Activated T-cell treated with anti-CD3 and anti-CD28 coated beads, Interleukin-2, amount 50 U/mL, for 24 hours (primary cell): ENCODE data around the gene SLC66A1.

Experiments
- DNase-seq: peaks from one replicate; pipeline ENCODE4 v3.0.0-alpha.2; 2020
- H3K27ac Mint-ChIP-seq: 2 replicates; pipeline ENCODE4 v1.8.0; 2020; ENCODE audit warnings: mild to moderate bottlenecking, mixed read lengths
- H3K27me3 Mint-ChIP-seq: 2 replicates; pipeline ENCODE4 v1.8.0; 2020; ENCODE audit warnings: mixed read lengths
- H3K36me3 Mint-ChIP-seq: 2 replicates; pipeline ENCODE4 v1.8.0; 2020; ENCODE audit warnings: low read depth, mixed read lengths
- H3K4me1 Mint-ChIP-seq: 2 replicates; pipeline ENCODE4 v1.8.0; 2020; ENCODE audit warnings: low read depth, mixed read lengths
- H3K4me3 Mint-ChIP-seq: 2 replicates; pipeline ENCODE4 v1.8.0; 2020; ENCODE audit warnings: mild to moderate bottlenecking, moderate library complexity, mixed read lengths
- H3K9me3 Mint-ChIP-seq: 2 replicates; pipeline ENCODE4 v1.8.0; 2020; ENCODE audit warnings: mixed read lengths

Gene SLC66A1

DNA sequence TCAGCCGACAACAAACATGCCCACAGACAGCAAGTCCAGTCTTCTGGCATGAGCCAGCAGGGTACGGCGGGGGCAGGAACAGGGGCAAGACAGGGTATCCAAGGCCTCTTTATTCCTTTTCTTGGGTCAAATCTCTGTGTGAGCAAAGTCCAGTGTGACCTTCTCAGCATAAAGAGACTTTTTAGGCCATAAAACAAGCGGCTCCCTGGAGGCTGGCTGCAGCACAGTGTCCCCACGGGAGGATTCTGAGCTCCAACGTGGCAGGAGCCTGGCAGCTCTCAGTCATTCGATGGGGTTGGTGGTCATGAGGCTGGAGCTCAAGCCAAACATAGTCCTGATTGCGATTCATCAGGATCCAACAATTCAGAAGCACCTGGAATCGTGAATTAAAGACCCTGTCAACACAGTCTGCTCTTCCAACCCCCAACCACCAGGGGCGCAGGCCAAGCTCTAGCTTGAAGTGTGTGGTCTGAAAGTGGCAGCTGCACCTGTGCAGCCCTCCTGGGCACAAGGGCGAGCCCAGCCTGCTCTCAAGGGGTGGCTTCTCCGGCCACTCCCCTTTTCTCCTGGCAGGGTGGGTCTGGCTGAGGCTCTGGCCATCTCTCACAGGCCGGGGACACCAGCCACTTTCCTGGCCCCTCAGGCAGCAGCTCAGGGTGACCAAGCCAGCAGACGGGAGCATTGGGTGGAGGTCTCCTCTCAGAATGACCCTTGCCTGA lies 62.1 kb downstream of the SLC66A1 start:
- no peaks in the 10 kb centered on the region for H3K27me3 Mint-ChIP-seq
- H3K36me3 Mint-ChIP-seq, result peaks cover 83% of the 10 kb centered on the region
- no peaks in the 10 kb centered on the region for H3K9me3 Mint-ChIP-seq
- peak overlapping the region; percentile 74 for H3K27ac Mint-ChIP-seq
- no peak overlapping the region for H3K4me3 Mint-ChIP-seq
- DNase-seq, result no peak
- H3K4me1 Mint-ChIP-seq, result peaks cover 51% of the 10 kb centered on the region

DNA sequence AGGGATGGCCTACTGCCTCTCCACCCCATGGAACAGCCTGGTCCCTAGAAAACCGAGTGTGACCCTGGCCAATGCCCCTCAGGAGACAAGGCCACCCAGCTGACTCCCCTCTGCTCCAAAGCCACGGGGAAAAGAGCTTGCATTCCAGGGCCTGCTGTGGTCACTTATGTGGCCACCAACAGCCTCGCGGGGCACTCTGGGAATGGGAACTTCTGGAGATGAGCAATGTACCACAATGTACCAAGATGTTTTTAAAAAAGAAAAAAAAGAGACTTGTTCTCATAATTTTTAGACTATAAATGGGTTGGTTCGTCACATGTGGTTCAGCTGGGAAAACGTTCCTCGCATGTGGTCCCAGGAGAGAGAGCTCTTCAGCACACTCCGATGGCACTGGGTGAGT lies 62.8 kb downstream of the SLC66A1 start:
- H3K36me3 Mint-ChIP-seq, result peaks cover 90% of the 10 kb centered on the region
- H3K4me3 Mint-ChIP-seq, result no peak overlapping the region
- peaks cover 54% of the 10 kb centered on the region for H3K4me1 Mint-ChIP-seq
- DNase-seq, result no peak
- no peaks in the 10 kb centered on the region for H3K9me3 Mint-ChIP-seq
- H3K27ac Mint-ChIP-seq, result peak overlapping the region; percentile 74
- no peaks in the 10 kb centered on the region for H3K27me3 Mint-ChIP-seq

DNA sequence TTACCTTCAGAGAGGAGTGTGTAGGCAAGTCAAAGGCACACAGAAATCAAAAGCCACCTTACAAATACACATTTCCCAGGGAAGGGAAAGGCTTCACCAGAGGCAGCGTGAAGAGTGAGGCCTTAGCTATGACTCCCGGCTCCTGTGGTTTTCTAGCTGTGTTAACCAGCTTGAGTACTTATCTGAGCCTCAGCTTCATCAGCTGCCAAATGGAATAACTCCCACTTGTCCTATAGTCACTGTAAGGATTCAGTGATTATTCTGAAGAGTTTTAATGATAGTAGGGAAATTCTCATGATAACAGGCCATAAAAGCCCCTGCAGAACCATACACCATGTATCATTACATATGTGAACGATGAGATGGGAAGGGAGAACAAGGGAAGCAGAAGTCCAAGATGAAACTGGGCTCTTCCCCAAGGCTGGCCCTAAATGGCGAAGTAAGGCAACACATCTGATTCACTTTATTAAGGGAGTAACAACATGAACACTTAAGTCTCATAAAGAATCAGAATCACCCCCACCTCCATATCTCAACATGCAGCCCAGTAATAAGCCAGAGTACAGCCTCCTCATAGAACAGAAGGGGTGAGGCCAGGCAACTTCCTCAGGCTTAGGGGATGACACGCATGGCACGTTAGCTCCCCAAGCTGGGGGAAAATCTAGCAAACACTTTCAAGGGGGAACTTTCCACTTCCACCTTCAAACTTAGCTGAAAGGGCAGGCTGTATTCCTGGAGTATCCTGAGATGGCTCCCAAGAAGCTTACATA lies 63.7 kb downstream of the SLC66A1 start:
- DNase-seq, result no peak
- H3K36me3 Mint-ChIP-seq, result peaks cover 92% of the 10 kb centered on the region

DNA sequence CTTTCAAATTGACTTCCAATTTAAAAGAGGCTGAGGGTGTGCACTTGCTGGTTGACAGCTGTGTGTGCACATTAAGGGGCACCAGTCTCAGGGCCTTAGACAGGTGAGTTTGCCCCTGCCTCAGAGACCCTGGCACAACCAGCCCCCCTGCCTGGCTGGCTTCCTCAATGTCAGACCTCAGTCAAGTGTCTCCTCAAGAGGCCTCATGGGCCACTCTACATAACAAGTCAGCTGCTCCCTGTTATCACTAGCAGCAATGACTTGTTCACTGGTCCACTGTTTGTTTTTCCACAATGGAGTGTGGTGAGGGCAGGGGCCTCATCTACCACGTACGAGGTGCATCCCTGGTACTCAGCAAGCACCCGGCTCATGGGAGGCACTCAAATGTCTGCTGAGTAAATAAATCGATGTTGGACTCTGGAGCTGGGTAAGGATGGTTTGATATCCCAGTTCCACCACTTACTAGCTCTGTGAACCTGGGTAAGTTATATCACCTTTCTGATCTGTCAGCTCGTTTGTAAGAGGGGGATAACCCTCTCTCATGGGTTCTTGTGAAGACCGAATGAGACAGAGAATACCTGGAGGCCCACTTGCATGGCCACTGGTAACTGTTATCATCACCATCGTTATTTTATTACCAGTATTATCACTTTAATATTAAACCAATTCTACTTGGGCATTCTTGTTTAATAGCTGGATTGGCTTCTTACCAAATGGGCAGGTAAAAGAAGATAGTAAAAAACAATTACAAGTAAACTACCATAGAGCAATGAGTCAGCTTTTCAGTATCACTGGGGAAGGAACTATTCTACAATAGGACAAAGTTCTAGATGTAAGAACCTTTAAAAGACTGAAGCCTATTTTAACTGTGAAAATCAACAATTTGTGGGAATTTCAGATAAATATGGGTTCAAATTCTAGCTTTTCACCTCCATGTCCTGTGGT lies 64.6 kb downstream of the SLC66A1 start:
- DNase-seq, result no peak
- H3K27ac Mint-ChIP-seq, result peak overlapping the region; percentile 76
- peaks cover 42% of the 10 kb centered on the region for H3K4me1 Mint-ChIP-seq
- H3K36me3 Mint-ChIP-seq, result peaks cover 91% of the 10 kb centered on the region
- H3K4me3 Mint-ChIP-seq, result no peak overlapping the region
- H3K27me3 Mint-ChIP-seq, result no peaks in the 10 kb centered on the region
- no peaks in the 10 kb centered on the region for H3K9me3 Mint-ChIP-seq

More for the DNA sequence above, 63.7 kb downstream of the SLC66A1 start:
- Mint-ChIP-seq H3K27ac (peak overlapping the region; percentile 74), H3K9me3 (no peaks in the 10 kb centered on the region), H3K4me3 (no peak overlapping the region), H3K27me3 (no peaks in the 10 kb centered on the region), H3K4me1 (peaks cover 47% of the 10 kb centered on the region)

DNA sequence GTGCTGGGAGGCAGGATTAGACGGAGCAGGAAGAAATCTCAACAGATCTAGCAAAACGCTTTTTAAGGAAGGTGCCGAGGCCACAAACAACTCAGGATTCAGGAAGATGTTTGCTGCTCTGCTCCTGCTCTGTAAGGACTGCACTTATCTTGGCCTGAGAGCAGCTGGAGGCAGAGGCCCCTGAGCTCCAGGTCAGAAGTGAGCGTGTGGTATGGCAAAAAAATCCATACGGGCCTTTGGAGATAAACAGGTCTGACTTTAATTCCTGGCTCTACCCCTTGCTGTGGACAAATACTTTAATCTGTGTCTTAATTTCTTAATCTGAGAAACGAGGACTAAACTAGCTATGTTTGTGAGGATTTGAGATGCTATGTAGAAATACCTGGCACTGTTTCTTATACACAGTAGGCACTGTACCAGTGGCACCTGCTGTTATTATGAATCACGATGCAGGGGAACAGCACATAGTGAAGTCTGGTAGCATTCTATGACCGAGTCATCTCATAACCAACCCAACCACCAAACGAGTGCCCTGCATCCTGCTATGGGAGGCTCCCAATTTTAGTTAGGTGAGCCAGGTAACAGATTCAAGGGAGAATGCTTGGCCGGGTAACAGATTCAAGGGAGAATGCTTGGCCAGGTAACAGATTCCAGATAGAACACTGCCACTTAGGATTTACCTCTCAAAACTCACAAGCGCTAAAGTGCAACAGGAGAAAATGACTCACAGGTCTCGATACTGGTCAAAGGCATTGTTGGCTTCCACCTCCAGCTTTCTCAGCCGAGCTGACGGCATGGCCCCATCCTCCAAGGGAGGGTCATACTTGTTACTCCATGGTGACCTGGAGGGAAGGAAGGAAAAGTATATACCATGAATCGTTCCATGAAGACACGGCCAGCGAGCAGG lies 65.9 kb downstream of the SLC66A1 start:
- no peaks in the 10 kb centered on the region for H3K9me3 Mint-ChIP-seq
- H3K36me3 Mint-ChIP-seq, result peaks cover 92% of the 10 kb centered on the region
- H3K27me3 Mint-ChIP-seq, result no peaks in the 10 kb centered on the region
- no peak overlapping the region for H3K4me3 Mint-ChIP-seq
- DNase-seq, result peak; percentile 43
- peak overlapping the region; percentile 88 for H3K27ac Mint-ChIP-seq
- H3K4me1 Mint-ChIP-seq, result peaks cover 42% of the 10 kb centered on the region
